Mesothelial cell of epicardium (in vitro differentiated cells): ENCODE data around the gene CHRNA10. TPM values are rescaled to one million over a fixed set of nuclear protein-coding genes. Genes with fewer than 3 reads are reported as not detected.

Source experiments
- DNase-seq, 2 experiments: peaks; one replicate each; pipeline ENCODE4 v3.0.0; 2021; ENCODE audit warnings: low spot score in 2 of 2; ENCODE audit not compliant: unreplicated experiment in 2 of 2
- H3K27ac Mint-ChIP-seq: 2 replicates; pipeline ENCODE4 v1.8.0; 2021; ENCODE audit warnings: mixed read lengths
- H3K27me3 Mint-ChIP-seq: 2 replicates; pipeline ENCODE4 v1.8.0; 2021; ENCODE audit warnings: low read depth, mixed read lengths
- H3K36me3 Mint-ChIP-seq: 2 replicates; pipeline ENCODE4 v1.8.0; 2021; ENCODE audit warnings: mixed read lengths
- H3K4me1 Mint-ChIP-seq: 2 replicates; pipeline ENCODE4 v1.8.0; 2021; ENCODE audit warnings: mixed read lengths
- H3K4me3 Mint-ChIP-seq: 2 replicates; pipeline ENCODE4 v1.8.0; 2021; ENCODE audit warnings: mild to moderate bottlenecking, moderate library complexity, mixed read lengths
- H3K9me3 Mint-ChIP-seq: 2 replicates; pipeline ENCODE4 v1.8.0; 2021; ENCODE audit warnings: mixed read lengths
- total RNA-seq: library from RNA; stranded (reverse); gene quantifications from 3 replicates; pipeline ENCODE4 v1.2.1, GENCODE V29; 2021
- TF ChIP-seq, protein P1 (sequence below): fragments of 200-600 bp; sonication (generic); IDR thresholded peaks from one replicate; pipeline ENCODE4 v1.5.0; 2021; ENCODE audit warnings: antibody characterized with exemption; ENCODE audit not compliant: unreplicated experiment

The CHRNA10 gene
- total RNA-seq, 1 donor from 2014 or later, result 2.9 TPM

DNA sequence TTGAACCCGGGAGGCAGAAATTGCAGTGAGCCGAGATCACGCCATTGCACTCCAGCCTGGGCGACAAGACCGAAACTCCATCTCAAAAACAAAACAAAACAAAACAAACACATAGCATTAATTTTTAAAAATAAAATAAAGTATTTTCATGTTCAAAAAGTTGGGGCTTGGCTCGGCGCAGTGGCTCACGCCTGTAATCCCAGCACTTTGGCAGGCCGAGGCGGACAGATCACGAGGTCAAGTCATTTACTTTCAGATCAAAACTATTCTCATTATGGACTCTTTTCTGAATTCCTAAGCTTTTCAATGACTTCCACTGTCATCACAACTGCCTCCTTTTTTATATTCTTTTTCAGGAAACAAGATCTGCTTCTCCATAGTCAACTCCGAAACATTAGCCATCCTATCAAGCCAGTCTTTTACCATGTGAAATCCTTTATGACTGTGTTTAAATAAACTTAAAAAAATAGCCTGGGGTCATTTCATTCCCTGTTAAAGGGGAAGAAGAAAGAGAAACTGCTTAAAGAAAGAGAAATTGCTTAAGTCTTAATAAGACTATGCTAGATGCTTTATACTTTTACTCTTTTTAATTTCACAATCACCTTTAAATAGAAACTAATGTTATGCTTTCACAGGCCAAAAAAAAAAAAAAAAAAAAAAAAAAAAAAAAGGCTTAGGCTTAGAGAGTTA lies 13.1 kb upstream of the CHRNA10 start:
- H3K9me3 Mint-ChIP-seq, result no peaks in the 10 kb centered on the region

DNA sequence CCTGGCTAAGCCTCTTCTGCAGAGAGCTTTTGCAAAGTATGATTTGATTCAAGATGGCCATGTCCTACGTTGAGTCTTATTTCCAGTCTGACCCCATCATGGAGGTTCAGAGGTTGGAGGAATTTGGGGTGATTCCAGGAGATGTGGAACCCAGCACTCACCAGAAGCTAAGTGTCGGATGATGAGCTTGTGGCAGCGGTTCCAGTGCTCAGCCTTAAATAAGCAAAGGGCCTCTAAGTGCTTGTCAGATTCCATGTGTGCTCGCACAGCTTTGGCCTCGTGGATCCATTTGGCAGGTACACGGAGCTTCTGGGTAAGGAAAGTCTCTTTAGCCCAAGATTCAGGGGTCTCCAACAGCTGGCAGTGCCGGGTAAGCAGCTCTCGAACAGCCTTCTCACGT lies 11.9 kb upstream of the CHRNA10 start:
- peaks cover 63% of the 10 kb centered on the region for H3K36me3 Mint-ChIP-seq
- TF ChIP-seq, protein P1, sequence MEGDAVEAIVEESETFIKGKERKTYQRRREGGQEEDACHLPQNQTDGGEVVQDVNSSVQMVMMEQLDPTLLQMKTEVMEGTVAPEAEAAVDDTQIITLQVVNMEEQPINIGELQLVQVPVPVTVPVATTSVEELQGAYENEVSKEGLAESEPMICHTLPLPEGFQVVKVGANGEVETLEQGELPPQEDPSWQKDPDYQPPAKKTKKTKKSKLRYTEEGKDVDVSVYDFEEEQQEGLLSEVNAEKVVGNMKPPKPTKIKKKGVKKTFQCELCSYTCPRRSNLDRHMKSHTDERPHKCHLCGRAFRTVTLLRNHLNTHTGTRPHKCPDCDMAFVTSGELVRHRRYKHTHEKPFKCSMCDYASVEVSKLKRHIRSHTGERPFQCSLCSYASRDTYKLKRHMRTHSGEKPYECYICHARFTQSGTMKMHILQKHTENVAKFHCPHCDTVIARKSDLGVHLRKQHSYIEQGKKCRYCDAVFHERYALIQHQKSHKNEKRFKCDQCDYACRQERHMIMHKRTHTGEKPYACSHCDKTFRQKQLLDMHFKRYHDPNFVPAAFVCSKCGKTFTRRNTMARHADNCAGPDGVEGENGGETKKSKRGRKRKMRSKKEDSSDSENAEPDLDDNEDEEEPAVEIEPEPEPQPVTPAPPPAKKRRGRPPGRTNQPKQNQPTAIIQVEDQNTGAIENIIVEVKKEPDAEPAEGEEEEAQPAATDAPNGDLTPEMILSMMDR, result no peak
- no peaks in the 10 kb centered on the region for H3K4me1 Mint-ChIP-seq
- no peak overlapping the region for H3K27ac Mint-ChIP-seq
- DNase-seq, result no peak
- H3K4me3 Mint-ChIP-seq, result no peak overlapping the region
- no peaks in the 10 kb centered on the region for H3K9me3 Mint-ChIP-seq
- no peaks in the 10 kb centered on the region for H3K27me3 Mint-ChIP-seq

More for the DNA sequence above, 13.1 kb upstream of the CHRNA10 start:
- Mint-ChIP-seq H3K27me3 (no peaks in the 10 kb centered on the region), H3K27ac (no peak overlapping the region), H3K4me1 (no peaks in the 10 kb centered on the region), H3K4me3 (no peak overlapping the region), H3K36me3 (peaks cover 58% of the 10 kb centered on the region)
- TF ChIP-seq, protein P1, result no peak
- no peak for DNase-seq

DNA sequence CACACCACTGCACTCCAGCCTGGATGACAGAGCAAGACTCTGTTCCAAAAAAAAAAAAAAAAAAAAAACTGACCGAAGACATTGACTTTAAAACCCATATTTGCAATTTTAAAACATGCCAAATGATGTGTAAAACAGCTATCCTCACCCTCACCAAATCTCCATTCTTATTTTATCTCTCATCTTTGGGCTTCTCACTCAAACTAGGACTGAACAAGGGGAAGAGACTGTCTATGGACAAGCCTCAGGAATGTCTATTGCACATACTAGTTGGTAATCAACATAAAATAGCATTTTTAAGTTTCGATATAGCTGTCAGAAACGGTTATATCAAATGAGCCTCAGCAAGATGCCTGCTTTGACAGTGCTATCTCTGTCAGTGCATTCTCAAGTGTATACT lies 7.9 kb upstream of the CHRNA10 start:
- DNase-seq, result no peak
- Mint-ChIP-seq H3K27ac (no peak overlapping the region), H3K27me3 (no peaks in the 10 kb centered on the region), H3K4me3 (no peak overlapping the region), H3K4me1 (no peaks in the 10 kb centered on the region), H3K36me3 (peaks cover 59% of the 10 kb centered on the region), H3K9me3 (no peaks in the 10 kb centered on the region)
- TF ChIP-seq, protein P1, result no peak

DNA sequence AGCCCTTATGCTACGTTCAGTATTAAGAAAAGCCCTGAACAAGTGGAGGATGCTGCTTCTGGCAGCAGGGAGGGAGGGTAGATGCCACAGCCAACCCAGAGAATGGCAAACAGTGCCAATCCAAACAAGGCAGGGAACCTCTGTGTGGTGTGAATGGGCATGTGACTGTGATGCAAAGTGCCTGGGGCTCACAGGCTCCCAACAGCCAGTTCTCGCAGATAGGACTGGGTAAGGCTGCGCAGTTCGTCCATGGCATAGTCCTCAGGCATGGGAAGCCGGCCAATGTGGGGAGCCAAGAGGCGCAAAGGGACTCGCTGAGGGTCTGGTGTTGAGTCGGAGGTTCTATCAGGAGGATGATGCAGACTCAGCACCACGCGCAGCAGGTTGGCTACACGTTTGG lies 4.8 kb upstream of the CHRNA10 start:
- H3K27me3 Mint-ChIP-seq, result no peaks in the 10 kb centered on the region
- H3K27ac Mint-ChIP-seq, result no peak overlapping the region
- DNase-seq, result no peak
- H3K4me3 Mint-ChIP-seq, result no peak overlapping the region
- no peaks in the 10 kb centered on the region for H3K4me1 Mint-ChIP-seq
- TF ChIP-seq, protein P1, result no peak
- H3K9me3 Mint-ChIP-seq, result no peaks in the 10 kb centered on the region
- peaks cover 52% of the 10 kb centered on the region for H3K36me3 Mint-ChIP-seq

DNA sequence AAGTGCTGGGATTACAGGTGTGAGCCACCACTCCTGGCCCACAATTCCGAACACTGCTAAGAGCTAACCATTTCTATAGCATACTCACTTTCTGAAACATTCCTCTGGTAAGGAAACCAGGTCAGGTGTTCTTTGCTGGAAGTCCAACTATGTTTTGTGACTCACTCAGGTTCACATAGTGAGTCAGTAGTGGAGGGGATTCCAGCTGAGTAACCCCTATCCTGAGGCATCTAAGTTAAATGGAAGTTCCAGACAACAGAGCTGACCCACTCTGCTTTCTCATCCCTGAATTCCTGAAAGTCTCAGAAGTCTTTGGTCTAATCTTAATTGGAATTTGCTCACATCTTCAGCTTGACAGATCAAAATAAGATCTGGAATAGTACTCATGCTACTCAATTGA lies 3.0 kb upstream of the CHRNA10 start:
- no peak overlapping the region for H3K4me3 Mint-ChIP-seq
- H3K4me1 Mint-ChIP-seq, result no peaks in the 10 kb centered on the region
- no peak overlapping the region for H3K27ac Mint-ChIP-seq
- H3K9me3 Mint-ChIP-seq, result no peaks in the 10 kb centered on the region
- H3K27me3 Mint-ChIP-seq, result no peaks in the 10 kb centered on the region
- TF ChIP-seq, protein P1, result no peak
- peaks cover 53% of the 10 kb centered on the region for H3K36me3 Mint-ChIP-seq
- no peak for DNase-seq
